Activated naive CD4-positive, alpha-beta T cell treated with anti-CD3 and anti-CD28 coated beads for 36 hours (primary cell): ENCODE results near the gene ECEL1. TPM values are rescaled to one million over a fixed set of nuclear protein-coding genes. Genes with fewer than 3 reads are reported as not detected.
A peak's percentile ranks its signal among the peaks of the same experiment; 100 is the strongest.

Experiments used
- CTCF ChIA-PET: fragments of 350-600 bp; sonication (Branson Sonifier 250); formaldehyde crosslinking; loops from one replicate; lab custom pipeline; 2021; ENCODE audit warnings: antibody characterized with exemption; lab: Charles Lee
- DNase-seq: peaks from one replicate; pipeline ENCODE4 v3.0.0-alpha.2; 2020
- H3K27ac Mint-ChIP-seq: one replicate; pipeline ENCODE4 v1.8.0; 2021; ENCODE audit warnings: mild to moderate bottlenecking, mixed read lengths
- H3K27me3 Mint-ChIP-seq: one replicate; pipeline ENCODE4 v1.8.0; 2021; ENCODE audit warnings: low read depth, mixed read lengths
- H3K36me3 Mint-ChIP-seq: one replicate; pipeline ENCODE4 v1.8.0; 2021; ENCODE audit warnings: low read depth, mixed read lengths
- H3K4me1 Mint-ChIP-seq: one replicate; pipeline ENCODE4 v1.8.0; 2021; ENCODE audit warnings: low read depth, mixed read lengths
- H3K4me3 Mint-ChIP-seq: one replicate; pipeline ENCODE4 v1.8.0; 2021; ENCODE audit warnings: mild to moderate bottlenecking, moderate library complexity, mixed read lengths
- H3K9me3 Mint-ChIP-seq: one replicate; pipeline ENCODE4 v1.8.0; 2021; ENCODE audit warnings: mixed read lengths
- intact Hi-C: fragments of 100-400 bp; cut with micrococcal nuclease; formaldehyde crosslinking; loops from one replicate; pipeline ENCODE4 v1.15.1; 2023
- total RNA-seq, 2 experiments: library from RNA; stranded (reverse); gene quantifications; one replicate each; pipeline ENCODE4 v1.2.3, GENCODE V29; 2021

Gene ECEL1
- total RNA-seq, 2 experiments from 2014 or later = 0.12 TPM; not detected in 1

GRCh38 chr2:232527905-232528470, 40.4 kb upstream of the ECEL1 start:
- peaks cover 15% of the 10 kb centered on the region for H3K4me1 Mint-ChIP-seq

GRCh38 chr2:232526372-232526941, 38.8 kb upstream of the ECEL1 start:
- Mint-ChIP-seq H3K9me3 (no peaks in the 10 kb centered on the region), H3K36me3 (no peaks in the 10 kb centered on the region), H3K27ac (no peak overlapping the region), H3K4me3 (no peak overlapping the region), H3K4me1 (peaks cover 20% of the 10 kb centered on the region), H3K27me3 (peaks cover 38% of the 10 kb centered on the region)
- intact Hi-C loops = loop anchor here (10.0 kb wide), 2 partner anchors 182 to 602 kb away; partner anchors contain the start of gene NPPC
- CTCF ChIA-PET = interaction anchor here (1.1 kb wide), 1 partner anchor 87 kb away, joined by 5 read pairs; no protein-coding TSS in a partner anchor
- DNase-seq = no peak

More at GRCh38 chr2:232527905-232528470, 40.4 kb upstream of the ECEL1 start:
- Mint-ChIP-seq H3K27me3 (peaks cover 33% of the 10 kb centered on the region), H3K9me3 (no peaks in the 10 kb centered on the region), H3K27ac (no peak overlapping the region), H3K36me3 (no peaks in the 10 kb centered on the region), H3K4me3 (no peak overlapping the region)
- CTCF ChIA-PET = no interaction called here
- no peak for DNase-seq
- intact Hi-C loops = loop anchor here (10.0 kb wide), 2 partner anchors 183 to 603 kb away; partner anchors contain the start of gene NPPC

DNA sequence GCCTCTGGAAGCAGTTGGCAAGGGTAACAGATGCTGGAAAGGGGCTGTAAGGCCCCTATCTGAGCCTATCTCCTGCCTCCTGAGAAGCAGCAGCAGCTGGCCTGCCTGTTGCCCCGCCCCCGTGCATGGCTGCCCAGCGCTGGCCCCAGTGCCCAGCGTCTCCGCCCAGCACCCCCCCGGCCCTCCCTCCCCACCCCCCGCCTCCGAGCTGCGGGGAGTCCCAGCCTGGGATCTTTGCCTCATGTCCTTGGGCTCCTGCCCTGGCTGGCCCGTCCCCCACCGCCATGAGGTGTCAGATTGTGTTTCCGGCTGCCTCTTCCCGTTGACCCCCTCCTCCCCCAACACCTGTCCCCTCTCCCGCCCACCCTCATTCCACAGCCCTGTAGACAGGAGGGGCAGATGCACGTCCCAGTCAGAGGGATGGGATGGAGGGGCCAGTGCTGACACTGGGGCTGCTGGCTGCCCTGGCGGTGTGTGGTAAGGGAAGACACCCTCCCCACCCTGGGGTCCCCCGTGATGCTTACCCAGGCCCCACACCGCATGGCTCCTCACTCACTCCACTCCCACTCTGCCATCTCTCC, 38.2 kb upstream of the ECEL1 start, which contains the start of gene CHRND:
CHRND (plus strand) TSS at position 370 of the 581 bp plus-strand sequence; CDS start at position 426, 56 bp downstream.
- intact Hi-C loops = loop anchor here (10.0 kb wide), 2 partner anchors 181 to 601 kb away; partner anchors contain the start of gene NPPC
- Mint-ChIP-seq H3K4me1 (peaks cover 21% of the 10 kb centered on the region), H3K9me3 (no peaks in the 10 kb centered on the region), H3K36me3 (no peaks in the 10 kb centered on the region), H3K27me3 (peaks cover 42% of the 10 kb centered on the region), H3K4me3 (no peak within 1 kb of the TSS), H3K27ac (no peak within 1 kb of the TSS)
- DNase-seq = no peak
- CTCF ChIA-PET = interaction anchor here (1.1 kb wide), 1 partner anchor 87 kb away, joined by 5 read pairs; no protein-coding TSS in a partner anchor

GRCh38 chr2:232525199-232525598, 37.6 kb upstream of the ECEL1 start:
- no peak overlapping the region for H3K27ac Mint-ChIP-seq
- intact Hi-C loops = loop anchor here (10.0 kb wide), 2 partner anchors 180 to 600 kb away; partner anchors contain the start of gene NPPC

GRCh38 chr2:232524771-232525170, 37.1 kb upstream of the ECEL1 start:
- CTCF ChIA-PET = interaction anchor here (1.3 to 5.5 kb wide), 2 partner anchors 78 to 81 kb away, joined by 3 to 27 read pairs; no protein-coding TSS in a partner anchor
- intact Hi-C loops = loop anchor here (10.0 kb wide), 2 partner anchors 180 to 600 kb away; partner anchors contain the start of gene NPPC
- H3K36me3 Mint-ChIP-seq = no peaks in the 10 kb centered on the region
- H3K9me3 Mint-ChIP-seq = no peaks in the 10 kb centered on the region
- DNase-seq = no peak
- H3K4me1 Mint-ChIP-seq = peaks cover 21% of the 10 kb centered on the region
- no peak overlapping the region for H3K27ac Mint-ChIP-seq
- no peak overlapping the region for H3K4me3 Mint-ChIP-seq
- peaks cover 47% of the 10 kb centered on the region for H3K27me3 Mint-ChIP-seq

More at GRCh38 chr2:232525199-232525598, 37.6 kb upstream of the ECEL1 start:
- no peak for DNase-seq
- CTCF ChIA-PET = no interaction called here
- no peak overlapping the region for H3K4me3 Mint-ChIP-seq
- peaks cover 21% of the 10 kb centered on the region for H3K4me1 Mint-ChIP-seq
- H3K27me3 Mint-ChIP-seq = peaks cover 46% of the 10 kb centered on the region
- no peaks in the 10 kb centered on the region for H3K9me3 Mint-ChIP-seq
- no peaks in the 10 kb centered on the region for H3K36me3 Mint-ChIP-seq

DNA sequence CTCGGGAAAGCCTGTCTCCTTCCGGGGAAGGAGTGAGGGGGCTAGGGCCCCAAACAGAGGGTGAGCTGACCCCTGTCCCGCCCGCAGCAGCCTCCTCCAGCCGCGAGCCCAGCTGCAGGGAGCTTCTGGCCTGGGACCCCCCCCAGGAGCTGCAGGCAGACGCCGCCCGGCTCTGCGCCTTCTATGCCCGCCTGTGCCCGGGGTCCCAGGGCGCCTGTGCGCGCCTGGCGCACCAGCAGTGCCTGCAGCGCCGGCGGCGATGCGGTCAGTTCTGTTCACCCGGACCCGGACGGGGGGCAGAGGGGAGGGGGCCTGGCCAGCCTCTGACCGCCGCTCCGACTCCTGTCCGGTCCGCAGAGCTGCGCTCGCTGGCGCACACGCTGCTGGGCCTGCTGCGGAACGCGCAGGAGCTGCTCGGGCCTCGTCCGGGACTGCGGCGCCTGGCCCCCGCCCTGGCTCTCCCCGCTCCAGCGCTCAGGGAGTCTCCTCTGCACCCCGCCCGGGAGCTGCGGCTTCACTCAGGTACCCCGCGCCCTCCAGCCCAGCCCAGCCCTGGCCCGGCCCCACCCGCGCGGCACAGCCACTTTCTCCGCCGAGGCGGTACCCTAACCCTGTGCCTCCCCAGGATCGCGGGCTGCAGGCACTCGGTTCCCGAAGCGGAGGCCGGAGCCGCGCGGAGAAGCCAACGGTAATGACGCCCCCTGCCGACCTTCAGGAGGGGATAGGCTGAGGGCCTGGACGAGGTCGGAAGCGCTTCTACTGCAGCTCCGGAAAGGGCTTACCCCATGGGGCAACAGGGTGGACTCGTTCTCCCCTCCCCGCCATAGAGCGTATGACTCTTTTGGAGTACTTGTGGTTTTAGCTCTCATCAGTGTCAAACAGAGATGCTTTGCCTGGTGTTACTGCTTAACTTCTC, 36.3 kb upstream of the ECEL1 start:
- DNase-seq = peak; percentile 53
- Mint-ChIP-seq H3K9me3 (no peaks in the 10 kb centered on the region), H3K36me3 (no peaks in the 10 kb centered on the region), H3K4me3 (no peak overlapping the region), H3K4me1 (peaks cover 20% of the 10 kb centered on the region), H3K27ac (no peak overlapping the region), H3K27me3 (peaks cover 46% of the 10 kb centered on the region)
- CTCF ChIA-PET = interaction anchor here (0.6 to 5.5 kb wide), 6 partner anchors 7 to 132 kb away, joined by 3 to 27 read pairs (median 3); no protein-coding TSS in a partner anchor
- intact Hi-C loops = loop anchor here (10.0 kb wide), 2 partner anchors 179 to 599 kb away; partner anchors contain the start of gene NPPC

DNA sequence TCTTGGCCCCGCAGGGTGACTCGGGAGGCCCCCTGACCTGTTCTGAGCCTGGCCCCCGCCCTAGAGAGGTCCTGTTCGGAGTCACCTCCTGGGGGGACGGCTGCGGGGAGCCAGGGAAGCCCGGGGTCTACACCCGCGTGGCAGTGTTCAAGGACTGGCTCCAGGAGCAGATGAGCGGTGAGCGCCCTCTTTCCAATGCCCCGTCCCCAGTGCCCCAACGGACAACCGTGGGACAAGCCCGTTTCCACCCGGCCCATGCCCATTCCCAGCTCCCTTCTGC, 35.7 kb upstream of the ECEL1 start:
- CTCF ChIA-PET = interaction anchor here (0.8 to 5.5 kb wide), 4 partner anchors 76 to 131 kb away, joined by 3 to 27 read pairs (median 4); no protein-coding TSS in a partner anchor
- Mint-ChIP-seq H3K9me3 (no peaks in the 10 kb centered on the region), H3K4me3 (no peak overlapping the region), H3K4me1 (peaks cover 14% of the 10 kb centered on the region), H3K36me3 (no peaks in the 10 kb centered on the region), H3K27me3 (peaks cover 45% of the 10 kb centered on the region), H3K27ac (no peak overlapping the region)
- intact Hi-C loops = loop anchor here (10.0 kb wide), 2 partner anchors 179 to 599 kb away; partner anchors contain the start of gene NPPC
- no peak for DNase-seq

- CTCF ChIA-PET = interaction anchor here (0.8 to 5.5 kb wide), 7 partner anchors 9 to 131 kb away, joined by 3 to 27 read pairs (median 3); no protein-coding TSS in a partner anchor
- Mint-ChIP-seq H3K4me1 (peaks cover 13% of the 10 kb centered on the region), H3K4me3 (no peak overlapping the region), H3K36me3 (no peaks in the 10 kb centered on the region), H3K27me3 (peaks cover 43% of the 10 kb centered on the region), H3K27ac (no peak overlapping the region), H3K9me3 (no peaks in the 10 kb centered on the region)
- DNase-seq = no peak
- intact Hi-C loops = loop anchor here (1.0 to 10.0 kb wide), 3 partner anchors 79 to 598 kb away; partner anchors contain the start of gene NPPC
These were observed 35.2 kb upstream of the ECEL1 start for GRCh38 chr2:232522623-232523401.

DNA sequence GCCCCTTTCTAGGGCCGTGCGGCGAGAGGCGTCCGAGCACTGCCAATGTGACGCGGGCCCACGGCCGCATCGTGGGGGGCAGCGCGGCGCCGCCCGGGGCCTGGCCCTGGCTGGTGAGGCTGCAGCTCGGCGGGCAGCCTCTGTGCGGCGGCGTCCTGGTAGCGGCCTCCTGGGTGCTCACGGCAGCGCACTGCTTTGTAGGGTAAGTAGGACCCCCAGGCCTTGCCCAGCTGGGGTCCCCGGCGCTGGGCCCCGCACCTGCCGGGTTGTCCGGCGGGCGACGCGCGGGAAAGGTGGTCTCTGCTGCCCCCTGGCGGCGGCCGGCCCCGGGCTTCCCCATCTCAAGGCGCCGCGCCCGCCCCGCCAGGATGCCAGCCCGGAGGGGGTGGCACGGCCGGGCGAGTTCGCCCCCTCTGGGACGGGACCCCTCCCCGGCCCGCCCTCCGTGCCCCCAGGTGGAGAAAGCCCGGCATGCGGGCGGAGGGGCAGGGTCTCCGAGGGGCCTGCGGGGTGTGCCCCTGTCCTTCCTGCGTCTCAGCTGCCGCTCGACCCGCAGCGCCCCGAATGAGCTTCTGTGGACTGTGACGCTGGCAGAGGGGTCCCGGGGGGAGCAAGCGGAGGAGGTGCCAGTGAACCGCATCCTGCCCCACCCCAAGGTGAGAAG, 34.5 kb upstream of the ECEL1 start:
- no peak overlapping the region for H3K27ac Mint-ChIP-seq
- no peak overlapping the region for H3K4me3 Mint-ChIP-seq
- H3K36me3 Mint-ChIP-seq = no peaks in the 10 kb centered on the region
- peaks cover 39% of the 10 kb centered on the region for H3K27me3 Mint-ChIP-seq
- CTCF ChIA-PET = interaction anchor here (1.0 to 5.5 kb wide), 6 partner anchors 10 to 85 kb away, joined by 3 to 27 read pairs (median 4); no protein-coding TSS in a partner anchor
- intact Hi-C loops = loop anchor here (1.0 to 10.0 kb wide), 3 partner anchors 78 to 597 kb away; partner anchors contain the start of gene NPPC
- H3K4me1 Mint-ChIP-seq = peaks cover 13% of the 10 kb centered on the region
- H3K9me3 Mint-ChIP-seq = no peaks in the 10 kb centered on the region
- peak; percentile 63 for DNase-seq

DNA sequence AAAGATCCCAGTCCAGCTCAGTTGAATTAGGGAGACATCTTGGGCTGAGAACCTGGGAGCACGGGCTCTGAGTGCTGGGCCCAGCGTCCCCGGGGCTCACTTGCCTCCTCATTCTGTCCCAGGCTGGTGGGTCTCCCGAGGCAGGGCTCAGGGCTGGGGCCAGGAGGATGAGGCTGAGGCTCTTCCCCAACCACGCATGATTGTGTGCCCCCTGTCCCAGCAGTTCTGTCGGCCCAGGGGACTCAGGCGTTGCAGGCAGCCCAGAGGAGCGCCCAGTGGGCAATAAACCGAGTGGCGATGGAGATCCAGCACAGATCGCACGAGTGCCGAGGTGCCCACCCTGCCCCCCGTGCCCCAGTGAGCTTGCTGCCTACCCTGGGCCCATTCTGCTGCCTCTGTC, 33.5 kb upstream of the ECEL1 start:
- Mint-ChIP-seq H3K4me3 (no peak overlapping the region), H3K27ac (no peak overlapping the region), H3K4me1 (peaks cover 13% of the 10 kb centered on the region), H3K36me3 (no peaks in the 10 kb centered on the region), H3K9me3 (no peaks in the 10 kb centered on the region), H3K27me3 (peaks cover 32% of the 10 kb centered on the region)
- CTCF ChIA-PET = interaction anchor here (0.7 to 5.5 kb wide), 4 partner anchors 10 to 620 kb away, joined by 3 to 27 read pairs (median 5); no protein-coding TSS in a partner anchor
- DNase-seq = no peak
- intact Hi-C loops = loop anchor here (10.0 kb wide), 2 partner anchors 176 to 596 kb away; partner anchors contain the start of gene NPPC
